Cerebellar nuclear complex (tissue), 1 donor: ENCODE measurements around the gene KBTBD4.
"Not testable (repeated sequence)": the region's sequence is repeated elsewhere in the genome, so short reads cannot be mapped to it uniquely, and the experiment has no call there.

ENCODE experiments used
- DNase-seq, 2 experiments: peaks; one replicate each; lab custom pipeline; 2025; lab: John Stamatoyannopoulos, UW

The KBTBD4 gene

GRCh38 chr11:47526032-47526431, 52.7 kb downstream of the KBTBD4 start:
- DNase-seq: not testable (repeated sequence)

DNA sequence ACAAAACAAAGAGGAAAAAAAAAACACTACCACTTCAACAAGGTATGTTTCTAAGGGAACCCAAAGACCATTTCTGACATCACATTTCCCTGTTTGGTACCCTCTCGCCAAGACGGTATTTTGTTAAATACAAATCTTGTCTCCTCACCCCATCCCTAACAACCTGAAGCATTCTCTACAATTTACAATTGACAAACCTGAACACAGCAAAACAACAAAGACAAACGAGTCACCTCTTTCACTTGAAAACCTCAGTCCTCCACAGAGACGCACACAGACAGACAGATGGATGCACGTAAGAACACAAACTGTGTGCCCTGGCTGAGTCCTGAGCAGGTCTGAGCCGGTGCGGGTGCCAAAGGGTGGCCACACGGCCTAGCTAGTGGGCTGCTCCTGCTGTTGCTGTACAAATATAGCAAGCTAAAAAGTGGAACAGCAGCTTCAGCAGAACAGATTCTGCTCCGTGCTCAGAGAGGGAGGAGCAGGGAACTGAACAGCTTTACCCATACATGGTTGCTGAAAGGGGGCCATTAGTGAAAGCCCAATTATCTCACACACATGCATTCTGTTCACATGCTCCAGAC, 54.4 kb downstream of the KBTBD4 start:
- DNase-seq: peak; percentile 75 to 84

DNA sequence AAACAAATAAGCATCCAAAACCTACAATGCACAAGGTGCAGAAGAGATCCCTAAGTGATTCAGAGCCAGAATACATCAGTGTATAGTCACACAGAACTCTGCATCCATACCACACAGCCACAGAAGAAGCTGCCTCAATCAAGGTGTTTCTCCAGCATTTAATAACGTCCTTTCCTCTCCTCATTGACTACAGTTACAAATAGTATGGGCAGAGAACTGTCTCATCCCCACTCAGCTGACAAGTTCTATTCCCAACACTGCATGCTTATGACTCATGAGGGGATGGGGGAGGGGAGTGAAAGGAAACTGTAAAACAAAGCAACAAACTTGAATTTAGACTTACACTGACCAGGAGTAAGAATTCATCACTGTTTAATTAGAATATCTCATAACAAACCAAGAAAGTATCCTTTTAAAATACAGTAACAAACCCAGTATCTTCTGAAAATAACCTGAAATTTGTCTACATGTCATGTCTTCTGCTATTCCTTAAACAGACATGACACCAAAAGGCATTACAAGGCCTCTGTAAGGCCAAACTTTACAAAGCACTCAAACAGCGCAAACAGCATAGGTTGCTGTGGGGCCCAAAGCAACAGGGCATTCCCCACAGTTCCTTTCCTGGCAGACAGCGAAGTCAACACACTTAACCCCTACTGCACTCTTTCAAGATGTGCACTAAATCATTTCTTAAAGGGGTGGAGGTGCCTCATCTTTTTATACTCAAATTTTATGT, 55.1 kb downstream of the KBTBD4 start:
- DNase-seq: no peak
